OCI-LY3 (cell line): ENCODE results near the gene CIB4.

Source experiments
- EZH2phosphoT487 ChIP-seq: fragments of 200-600 bp; shearing (Covaris generic); IDR thresholded peaks from 2 replicates; pipeline ENCODE4 v1.6.1; 2018; ENCODE audit warnings: antibody characterized with exemption, mixed run types, low read depth
- TF ChIP-seq, protein P1 (sequence below): fragments of 200-600, 300-600 bp; sonication (generic); IDR thresholded peaks from 2 replicates; pipeline ENCODE4 v1.5.1; 2014; ENCODE audit warnings: antibody characterized with exemption, low read length, low read depth

DNA sequence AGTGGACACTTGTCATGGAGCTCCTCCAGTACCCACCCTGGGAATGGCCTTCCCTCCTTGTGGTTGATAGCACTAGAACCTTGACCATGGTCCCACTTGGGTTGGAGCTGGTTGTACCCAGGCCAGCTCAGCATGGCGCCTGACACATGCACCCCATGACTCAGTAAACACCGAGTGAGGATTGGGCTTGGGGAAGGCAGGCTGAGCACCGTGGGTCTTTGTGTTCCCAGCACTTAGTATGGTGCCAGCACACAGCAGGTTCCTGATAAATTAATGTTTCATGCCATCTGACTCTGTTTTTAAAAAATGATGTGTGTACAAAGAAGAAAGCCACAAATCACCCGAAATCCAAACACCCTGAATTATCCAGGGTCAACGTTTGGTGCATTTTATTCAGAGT, 69.8 kb downstream of the CIB4 start:
- TF ChIP-seq, protein P1, sequence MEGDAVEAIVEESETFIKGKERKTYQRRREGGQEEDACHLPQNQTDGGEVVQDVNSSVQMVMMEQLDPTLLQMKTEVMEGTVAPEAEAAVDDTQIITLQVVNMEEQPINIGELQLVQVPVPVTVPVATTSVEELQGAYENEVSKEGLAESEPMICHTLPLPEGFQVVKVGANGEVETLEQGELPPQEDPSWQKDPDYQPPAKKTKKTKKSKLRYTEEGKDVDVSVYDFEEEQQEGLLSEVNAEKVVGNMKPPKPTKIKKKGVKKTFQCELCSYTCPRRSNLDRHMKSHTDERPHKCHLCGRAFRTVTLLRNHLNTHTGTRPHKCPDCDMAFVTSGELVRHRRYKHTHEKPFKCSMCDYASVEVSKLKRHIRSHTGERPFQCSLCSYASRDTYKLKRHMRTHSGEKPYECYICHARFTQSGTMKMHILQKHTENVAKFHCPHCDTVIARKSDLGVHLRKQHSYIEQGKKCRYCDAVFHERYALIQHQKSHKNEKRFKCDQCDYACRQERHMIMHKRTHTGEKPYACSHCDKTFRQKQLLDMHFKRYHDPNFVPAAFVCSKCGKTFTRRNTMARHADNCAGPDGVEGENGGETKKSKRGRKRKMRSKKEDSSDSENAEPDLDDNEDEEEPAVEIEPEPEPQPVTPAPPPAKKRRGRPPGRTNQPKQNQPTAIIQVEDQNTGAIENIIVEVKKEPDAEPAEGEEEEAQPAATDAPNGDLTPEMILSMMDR = no peak
- TF ChIP-seq EZH2phosphoT487 = no peak
